Endothelial cell of umbilical vein (primary cell): ENCODE data around the gene APCDD1. TPM values are rescaled to one million over a fixed set of nuclear protein-coding genes. Genes with fewer than 3 reads are reported as not detected.

Source experiments
- BruUV-seq: library from RNA; stranded (reverse); fragments of 400-500 nt; replicated peaks from 2 replicates; lab custom pipeline; 2021; lab: Mats Ljungman, UMichigan
- CTCF ChIA-PET: fragments of 300-600, 350-600 bp; sonication (Branson Sonifier 250); formaldehyde crosslinking; loops from one replicate; lab custom pipeline; 2021; ENCODE audit warnings: antibody characterized with exemption, inconsistent platforms; lab: Charles Lee
- POLR2A ChIA-PET: fragments of 300-600, 350-600 bp; sonication (Branson Sonifier 250); formaldehyde crosslinking; loops from one replicate; lab custom pipeline; 2021; ENCODE audit warnings: antibody characterized with exemption, inconsistent platforms; lab: Charles Lee
- DNase-seq: peaks from one replicate; pipeline ENCODE4 v3.0.0-alpha.2; 2011; ENCODE audit warnings: low read depth, low spot score
- FAIRE-seq: peaks from 2 replicates; lab custom pipeline; 2011; peaks lifted over from hg19 to GRCh38; lab: Jason Lieb, UNC
- H2AFZ ChIP-seq: 2 replicates; pipeline ENCODE4 v1.6.0; 2012; ENCODE audit warnings: low read depth, low read length, control low read depth, inconsistent platforms
- H3K27ac ChIP-seq: 2 replicates; pipeline ENCODE4 v1.5.1; 2011; ENCODE audit warnings: low read depth, mild to moderate bottlenecking, control low read depth, low read length, moderate library complexity; ENCODE audit not compliant: insufficient read depth
- H3K27me3 ChIP-seq, 2 experiments: 2 replicates each; pipeline versions ENCODE4 v1.6.0 to v1.6.1; 2011; ENCODE audit warnings: low read length in 2 of 2, mixed read lengths in 1 of 2; ENCODE audit not compliant: control insufficient read depth in 2 of 2, insufficient read depth in 2 of 2
- H3K36me3 ChIP-seq, 2 experiments: 2 replicates in 1 of 2; 3 replicates in 1 of 2; pipeline ENCODE4 v1.5.1; 2011; ENCODE audit warnings: low read length in 2 of 2, mild to moderate bottlenecking in 1 of 2, moderate library complexity in 1 of 2; ENCODE audit not compliant: control insufficient read depth in 2 of 2, insufficient read depth in 2 of 2; ENCODE audit errors: extremely low read depth in 1 of 2
- H3K4me1 ChIP-seq: 3 replicates; pipeline ENCODE4 v1.5.1; 2011; ENCODE audit warnings: mild to moderate bottlenecking, low read length; ENCODE audit not compliant: control insufficient read depth, insufficient read depth; ENCODE audit errors: extremely low read depth
- H3K4me2 ChIP-seq: 2 replicates; pipeline ENCODE4 v1.6.1; 2011; ENCODE audit warnings: low read length, control low read depth, mixed read lengths; ENCODE audit not compliant: insufficient read depth
- H3K4me3 ChIP-seq, 3 experiments: fragments of 200-600 bp in 1 of 3; sonication (generic), shearing (Covaris generic) in 1 of 3; replicated peaks in 1 of 3; 2 replicates each; pipeline ENCODE4 v1.5.1; 2011 to 2016; ENCODE audit warnings: control low read depth in 3 of 3, low read length in 3 of 3, mild to moderate bottlenecking in 2 of 3, inconsistent platforms in 1 of 3, low read depth in 1 of 3, moderate library complexity in 1 of 3; ENCODE audit not compliant: insufficient read depth in 1 of 3
- H3K79me2 ChIP-seq: 2 replicates; pipeline ENCODE4 v1.6.0; 2012; ENCODE audit warnings: low read length, inconsistent platforms; ENCODE audit not compliant: control insufficient read depth, insufficient read depth
- H3K9ac ChIP-seq: replicated peaks from 2 replicates; pipeline ENCODE3; 2011; ENCODE audit warnings: low read length, control low read depth; ENCODE audit not compliant: insufficient read depth; ENCODE audit errors: extremely low read depth
- H3K9me1 ChIP-seq: replicated peaks from 3 replicates; pipeline ENCODE4 v1.6.0; 2011; ENCODE audit warnings: mild to moderate bottlenecking, low read length; ENCODE audit not compliant: control insufficient read depth, insufficient read depth; ENCODE audit errors: extremely low read depth
- H3K9me3 ChIP-seq: replicated peaks from 2 replicates; pipeline ENCODE4 v1.5.1; 2012; ENCODE audit warnings: low read length, inconsistent platforms; ENCODE audit not compliant: control insufficient read depth, insufficient read depth
- H4K20me1 ChIP-seq: replicated peaks from 2 replicates; pipeline ENCODE3; 2011; ENCODE audit warnings: mild to moderate bottlenecking, low read length; ENCODE audit not compliant: control insufficient read depth, insufficient read depth; ENCODE audit errors: extremely low read depth
- CTCF ChIP-seq, 2 donors: IDR thresholded peaks; 1 replicate in 1 of 2; 2 replicates in 1 of 2; pipeline ENCODE4 v1.5.1; 2011; ENCODE audit warnings: low read length in 2 of 2, mild to moderate bottlenecking in 2 of 2, moderate library complexity in 2 of 2, control low read depth in 1 of 2, inconsistent platforms in 1 of 2, low read depth in 1 of 2; ENCODE audit not compliant: insufficient read depth in 1 of 2; ENCODE audit errors: extremely low read depth in 1 of 2
- EZH2 ChIP-seq: IDR thresholded peaks from 2 replicates; pipeline ENCODE4 v1.6.1; 2012; ENCODE audit warnings: borderline replicate concordance, low read depth, mild to moderate bottlenecking, moderate library complexity, low read length, inconsistent platforms; ENCODE audit not compliant: severe bottlenecking
- FOS ChIP-seq: IDR thresholded peaks from 2 replicates; pipeline ENCODE4 v1.6.1; 2011; ENCODE audit warnings: mild to moderate bottlenecking, low read length, moderate library complexity, borderline replicate concordance; ENCODE audit not compliant: insufficient read depth
- GATA2 ChIP-seq: IDR thresholded peaks from 2 replicates; pipeline ENCODE4 v1.7.0; 2011; ENCODE audit warnings: low read depth, mild to moderate bottlenecking, moderate library complexity, mixed read lengths, low read length; ENCODE audit not compliant: insufficient read length, insufficient read depth
- JUN ChIP-seq: IDR thresholded peaks from 2 replicates; pipeline ENCODE4 v1.6.1; 2011; ENCODE audit warnings: borderline replicate concordance, low read depth; ENCODE audit not compliant: insufficient read length, insufficient read depth
- MAX ChIP-seq: IDR thresholded peaks from 2 replicates; pipeline ENCODE4 v1.6.1; 2011; ENCODE audit not compliant: insufficient read depth, insufficient read length
- MYC ChIP-seq: IDR thresholded peaks from one replicate; pipeline ENCODE4 v1.6.1; 2011; ENCODE audit warnings: mild to moderate bottlenecking, low read depth, low read length
- POLR2A ChIP-seq: IDR thresholded peaks from 2 replicates; pipeline ENCODE4 v1.6.1; 2012; ENCODE audit warnings: low read depth, mild to moderate bottlenecking, control low read depth, low read length
- POLR2AphosphoS5 ChIP-seq: IDR thresholded peaks from 2 replicates; pipeline ENCODE4 v1.6.1; 2012; ENCODE audit warnings: low read depth, mild to moderate bottlenecking, control low read depth, low read length, moderate library complexity; ENCODE audit not compliant: insufficient read depth
- dilution Hi-C: fragments of 300-500 bp; cut with MboI; formaldehyde crosslinking; loops from one replicate; pipeline ENCODE4 v1.15.0; 2019; ENCODE audit warnings: low sequenced_read_pairs; ENCODE audit not compliant: extremely low pct_ligation_motif_present
- intact Hi-C: fragments of 100-400 bp; cut with micrococcal nuclease; formaldehyde crosslinking; loops from one replicate; pipeline ENCODE4 v1.10.0; 2022
- polyA plus RNA-seq, 4 experiments: library from polyadenylated mRNA; depleted of rRNA in 3 of 4; stranded (reverse) in 3 of 4; unstranded in 1 of 4; fragments of >200 nt; gene quantifications; 2 replicates each; pipeline versions ENCODE4 v1.2.1 to v1.2.3, GENCODE V29; 2011 to 2012; ENCODE audit warnings: missing spikeins in 1 of 4
- total RNA-seq: library from RNA; stranded (reverse); gene quantifications from 2 replicates; pipeline ENCODE4 v1.2.3, GENCODE V29; 2021

APCDD1 gene
- total and polyA plus RNA-seq, 2 donors (not counting 3 experiments of a cell fraction or from before 2014, with no cell fraction given): 0.95 to 1.4 TPM

- H3K27ac ChIP-seq: no peak overlapping the region
- no peak overlapping the region for H2AFZ ChIP-seq
- CTCF ChIA-PET: no interaction called here
- POLR2A ChIA-PET: no interaction called here
- no peak overlapping the region for H3K4me3 ChIP-seq
- H3K9me1 ChIP-seq: no peaks in the 10 kb centered on the region
- peaks cover 4% of the 10 kb centered on the region for H3K4me1 ChIP-seq
- TF ChIP-seq POLR2AphosphoS5 (no peak), MAX (no peak), EZH2 (no peak), JUN (no peak), POLR2A (no peak), FOS (no peak), GATA2 (no peak), MYC (no peak), CTCF (IDR thresholded peaks at IDR 0.05; ENCODE audit: extremely low read depth in 1 of 2, insufficient read depth in 1 of 2, low read depth in 1 of 2, low read length in 2 of 2) (no peak)
- H3K9me3 ChIP-seq: no peaks in the 10 kb centered on the region
- intact Hi-C loops (no loop called here), dilution Hi-C loops (no loop called here)
- H3K27me3 ChIP-seq: peaks cover 37 to 43% of the 10 kb centered on the region in 2 experiments
- H3K4me2 ChIP-seq: no peak overlapping the region
- H3K9ac ChIP-seq: no peak overlapping the region
- no peaks in the 10 kb centered on the region for H3K79me2 ChIP-seq
- no peak for FAIRE-seq
- no TSS peak for BruUV-seq
- no peaks in the 10 kb centered on the region for H3K36me3 ChIP-seq
- no peak for DNase-seq
- no peaks in the 10 kb centered on the region for H4K20me1 ChIP-seq
These were observed 4.3 kb downstream of the APCDD1 start for GRCh38 chr18:10458691-10459090.
